HepG2 (cell line): Measurements from ENCODE around the gene EPHX1. TPM values are rescaled to one million over a fixed set of nuclear protein-coding genes. Genes with fewer than 3 reads are reported as not detected.

Source experiments
- CCDC6 ChIP-seq: sonication (generic); formaldehyde crosslinking; IDR thresholded peaks from 2 replicates; pipeline ENCODE4 v1.8.1; 2022; ENCODE audit warnings: mild to moderate bottlenecking, missing genetic modification reagents, moderate library complexity
- HNRNPL ChIP-seq: fragments of 200-400 bp; formaldehyde crosslinking; IDR thresholded peaks from 2 replicates; pipeline ENCODE4 v1.6.1; 2017; ENCODE audit warnings: mild to moderate bottlenecking, low read depth, low read length
- JUN ChIP-seq: sonication (generic); formaldehyde crosslinking; IDR thresholded peaks from 2 replicates; pipeline ENCODE4 v1.4.0; 2020; ENCODE audit warnings: mild to moderate bottlenecking, missing genetic modification reagents
- NPAS2 ChIP-seq: sonication (generic); formaldehyde crosslinking; IDR thresholded peaks from 2 replicates; pipeline ENCODE4 v1.8.0; 2022; ENCODE audit warnings: mild to moderate bottlenecking, missing genetic modification reagents, borderline replicate concordance
- U2AF1 ChIP-seq: fragments of 200-400 bp; formaldehyde crosslinking; optimal IDR thresholded peaks from 2 replicates; pipeline ENCODE3; 2017; ENCODE audit warnings: mild to moderate bottlenecking, low read depth, low read length
- ZFX ChIP-seq: sonication (generic); formaldehyde crosslinking; IDR thresholded peaks from 2 replicates; pipeline ENCODE4 v1.4.0; 2020; ENCODE audit warnings: mild to moderate bottlenecking, low read depth, missing genetic modification reagents, moderate library complexity
- ZNF225 ChIP-seq: sonication (generic); formaldehyde crosslinking; IDR thresholded peaks from 2 replicates; pipeline ENCODE4 v1.4.0; 2020; ENCODE audit warnings: mild to moderate bottlenecking, missing genetic modification reagents
- ZNF619 ChIP-seq: sonication (generic); formaldehyde crosslinking; IDR thresholded peaks from 2 replicates; pipeline ENCODE4 v1.4.0; 2020; ENCODE audit warnings: mild to moderate bottlenecking, missing genetic modification reagents
- ZNF7 ChIP-seq: IDR thresholded peaks from 2 replicates; pipeline ENCODE4 v1.6.1; 2016; ENCODE audit warnings: missing biosample characterization, missing genetic modification reagents
- ZNF777 ChIP-seq: sonication (generic); formaldehyde crosslinking; IDR thresholded peaks from 2 replicates; pipeline ENCODE4 v1.4.0; 2020; ENCODE audit warnings: missing genetic modification reagents
- polyA plus RNA-seq, 8 experiments: library from polyadenylated mRNA; depleted of rRNA in 3 of 8; stranded (reverse) in 7 of 8; unstranded in 1 of 8; fragments of >200 nt; fragmentation: Illumina TruSeq in 4 of 8; extraction: Trizol in 4 of 8; gene quantifications; 2 replicates each; pipeline versions ENCODE4 v1.2.1 to v1.2.3, GENCODE V29; 2011 to 2016; ENCODE audit warnings: low read depth in 4 of 8, missing spikeins in 1 of 8, mixed read lengths in 1 of 8; ENCODE audit not compliant: insufficient read depth in 1 of 8
- total RNA-seq, 5 experiments: library from RNA; depleted of rRNA; stranded (reverse); fragments of >200 nt; fragmentation: Illumina TruSeq; extraction: Trizol; gene quantifications; 2 replicates each; pipeline ENCODE4 v1.2.3, GENCODE V29; 2016; ENCODE audit warnings: low read depth in 1 of 5
- TF ChIP-seq, protein P1 (sequence below): fragments of 450-650 bp; IDR thresholded peaks from 2 replicates; pipeline ENCODE4 v1.6.1; 2016
- TF ChIP-seq, protein P2 (sequence below): sonication (generic); formaldehyde crosslinking; IDR thresholded peaks from 2 replicates; pipeline ENCODE4 v1.8.1; 2022; ENCODE audit warnings: low read depth, mild to moderate bottlenecking, missing genetic modification reagents
- TF ChIP-seq, protein P3 (sequence below): sonication (generic); formaldehyde crosslinking; IDR thresholded peaks from 2 replicates; pipeline ENCODE4 v1.4.0; 2020; ENCODE audit warnings: missing genetic modification reagents, mild to moderate bottlenecking, borderline replicate concordance
- TF ChIP-seq, protein P4 (sequence below): sonication (generic); formaldehyde crosslinking; IDR thresholded peaks from 2 replicates; pipeline ENCODE4 v1.4.0; 2020; ENCODE audit warnings: missing genetic modification reagents
- TF ChIP-seq, protein P5 (sequence below): sonication (generic); formaldehyde crosslinking; IDR thresholded peaks from 2 replicates; pipeline ENCODE4 v1.8.0; 2022; ENCODE audit warnings: mild to moderate bottlenecking, missing genetic modification reagents, moderate library complexity
- TF ChIP-seq, protein P6 (sequence below): sonication (generic); formaldehyde crosslinking; IDR thresholded peaks from 2 replicates; pipeline ENCODE4 v1.4.0; 2020; ENCODE audit warnings: mild to moderate bottlenecking, missing genetic modification reagents
- TF ChIP-seq, protein P7 (sequence below): sonication (generic); formaldehyde crosslinking; IDR thresholded peaks from 2 replicates; pipeline ENCODE4 v1.5.0; 2020; ENCODE audit warnings: missing genetic modification reagents

Gene EPHX1
- total and polyA plus RNA-seq, 2 of the 13 experiments (the other 11 are each of a cell fraction or from before 2014, with no cell fraction given): 27.7 to 36.5 TPM

DNA sequence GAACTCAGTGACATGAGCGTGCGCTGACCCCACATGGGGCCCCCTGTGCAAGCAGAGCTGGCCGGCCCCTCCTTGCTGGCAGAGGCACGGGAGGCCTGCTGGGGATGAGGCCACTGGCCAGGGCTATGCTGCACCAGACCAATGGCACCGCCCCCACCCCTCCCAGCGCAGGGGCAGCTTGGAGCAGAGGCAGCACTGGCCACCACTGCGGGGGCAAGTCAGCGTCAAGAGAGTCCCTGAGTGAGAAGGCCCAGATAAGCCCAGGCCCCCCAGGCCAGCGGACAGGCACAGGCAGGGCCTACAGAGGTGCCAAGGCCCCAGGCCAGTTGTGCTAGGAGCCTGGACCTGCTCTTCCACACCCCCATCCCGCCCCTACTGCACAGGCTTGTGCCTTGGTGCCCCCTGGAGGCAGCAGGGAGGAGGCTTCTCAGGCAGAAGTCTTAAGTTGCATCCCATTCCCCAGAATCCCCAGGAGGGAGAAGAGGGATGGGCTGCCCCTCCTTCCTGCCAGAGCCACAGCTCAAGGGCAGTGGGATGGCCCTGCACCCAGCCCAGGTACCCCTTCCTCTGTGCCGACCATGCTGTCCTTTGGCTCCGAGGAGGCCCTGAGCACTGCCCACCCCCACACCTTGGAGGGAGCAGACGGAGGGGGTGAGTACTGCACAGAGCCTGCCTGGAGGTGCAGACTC, 35.8 kb downstream of the EPHX1 start (continued):
- no peak for TF ChIP-seq U2AF1
- TF ChIP-seq ZNF777: no peak
- TF ChIP-seq JUN (CRISPR knock-in tag): 0 out of 2 replicates have a peak, but pooled peaks have one; percentile 43
- TF ChIP-seq CCDC6 (CRISPR knock-in tag): no peak
- TF ChIP-seq HNRNPL: no peak
- TF ChIP-seq, protein P1, sequence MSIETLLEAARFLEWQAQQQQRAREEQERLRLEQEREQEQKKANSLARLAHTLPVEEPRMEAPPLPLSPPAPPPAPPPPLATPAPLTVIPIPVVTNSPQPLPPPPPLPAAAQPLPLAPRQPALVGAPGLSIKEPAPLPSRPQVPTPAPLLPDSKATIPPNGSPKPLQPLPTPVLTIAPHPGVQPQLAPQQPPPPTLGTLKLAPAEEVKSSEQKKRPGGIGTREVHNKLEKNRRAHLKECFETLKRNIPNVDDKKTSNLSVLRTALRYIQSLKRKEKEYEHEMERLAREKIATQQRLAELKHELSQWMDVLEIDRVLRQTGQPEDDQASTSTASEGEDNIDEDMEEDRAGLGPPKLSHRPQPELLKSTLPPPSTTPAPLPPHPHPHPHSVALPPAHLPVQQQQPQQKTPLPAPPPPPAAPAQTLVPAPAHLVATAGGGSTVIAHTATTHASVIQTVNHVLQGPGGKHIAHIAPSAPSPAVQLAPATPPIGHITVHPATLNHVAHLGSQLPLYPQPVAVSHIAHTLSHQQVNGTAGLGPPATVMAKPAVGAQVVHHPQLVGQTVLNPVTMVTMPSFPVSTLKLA: no peak
- TF ChIP-seq ZNF225 (CRISPR knock-in tag): 0 out of 2 replicates have a peak, but pooled peaks have one; percentile 25
- TF ChIP-seq, protein P2, sequence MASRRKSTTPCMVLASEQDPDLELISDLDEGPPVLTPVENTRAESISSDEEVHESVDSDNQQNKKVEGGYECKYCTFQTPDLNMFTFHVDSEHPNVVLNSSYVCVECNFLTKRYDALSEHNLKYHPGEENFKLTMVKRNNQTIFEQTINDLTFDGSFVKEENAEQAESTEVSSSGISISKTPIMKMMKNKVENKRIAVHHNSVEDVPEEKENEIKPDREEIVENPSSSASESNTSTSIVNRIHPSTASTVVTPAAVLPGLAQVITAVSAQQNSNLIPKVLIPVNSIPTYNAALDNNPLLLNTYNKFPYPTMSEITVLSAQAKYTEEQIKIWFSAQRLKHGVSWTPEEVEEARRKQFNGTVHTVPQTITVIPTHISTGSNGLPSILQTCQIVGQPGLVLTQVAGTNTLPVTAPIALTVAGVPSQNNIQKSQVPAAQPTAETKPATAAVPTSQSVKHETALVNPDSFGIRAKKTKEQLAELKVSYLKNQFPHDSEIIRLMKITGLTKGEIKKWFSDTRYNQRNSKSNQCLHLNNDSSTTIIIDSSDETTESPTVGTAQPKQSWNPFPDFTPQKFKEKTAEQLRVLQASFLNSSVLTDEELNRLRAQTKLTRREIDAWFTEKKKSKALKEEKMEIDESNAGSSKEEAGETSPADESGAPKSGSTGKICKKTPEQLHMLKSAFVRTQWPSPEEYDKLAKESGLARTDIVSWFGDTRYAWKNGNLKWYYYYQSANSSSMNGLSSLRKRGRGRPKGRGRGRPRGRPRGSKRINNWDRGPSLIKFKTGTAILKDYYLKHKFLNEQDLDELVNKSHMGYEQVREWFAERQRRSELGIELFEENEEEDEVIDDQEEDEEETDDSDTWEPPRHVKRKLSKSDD (CRISPR knock-in tag): no peak
- peak; percentile 41; the same call in 1 of the 2 replicates for TF ChIP-seq ZNF619 (CRISPR knock-in tag)
- no peak for TF ChIP-seq NPAS2 (CRISPR knock-in tag)
- TF ChIP-seq, protein P3, sequence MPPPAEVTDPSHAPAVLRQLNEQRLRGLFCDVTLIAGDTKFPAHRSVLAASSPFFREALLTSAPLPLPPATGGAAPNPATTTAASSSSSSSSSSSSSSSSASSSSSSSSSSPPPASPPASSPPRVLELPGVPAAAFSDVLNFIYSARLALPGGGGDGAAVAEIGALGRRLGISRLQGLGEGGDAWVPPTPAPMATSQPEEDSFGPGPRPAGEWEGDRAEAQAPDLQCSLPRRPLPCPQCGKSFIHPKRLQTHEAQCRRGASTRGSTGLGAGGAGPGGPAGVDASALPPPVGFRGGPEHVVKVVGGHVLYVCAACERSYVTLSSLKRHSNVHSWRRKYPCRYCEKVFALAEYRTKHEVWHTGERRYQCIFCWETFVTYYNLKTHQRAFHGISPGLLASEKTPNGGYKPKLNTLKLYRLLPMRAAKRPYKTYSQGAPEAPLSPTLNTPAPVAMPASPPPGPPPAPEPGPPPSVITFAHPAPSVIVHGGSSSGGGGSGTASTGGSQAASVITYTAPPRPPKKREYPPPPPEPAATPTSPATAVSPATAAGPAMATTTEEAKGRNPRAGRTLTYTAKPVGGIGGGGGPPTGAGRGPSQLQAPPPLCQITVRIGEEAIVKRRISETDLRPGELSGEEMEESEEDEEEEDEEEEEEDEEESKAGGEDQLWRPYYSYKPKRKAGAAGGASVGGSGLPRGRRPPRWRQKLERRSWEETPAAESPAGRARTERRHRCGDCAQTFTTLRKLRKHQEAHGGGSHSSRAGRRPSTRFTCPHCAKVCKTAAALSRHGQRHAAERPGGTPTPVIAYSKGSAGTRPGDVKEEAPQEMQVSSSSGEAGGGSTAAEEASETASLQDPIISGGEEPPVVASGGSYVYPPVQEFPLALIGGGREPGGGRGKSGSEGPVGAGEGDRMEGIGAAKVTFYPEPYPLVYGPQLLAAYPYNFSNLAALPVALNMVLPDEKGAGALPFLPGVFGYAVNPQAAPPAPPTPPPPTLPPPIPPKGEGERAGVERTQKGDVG (CRISPR knock-in tag): 0 out of 2 replicates have a peak, but pooled peaks have one; percentile 37
- peak; percentile 54 for TF ChIP-seq ZFX
- TF ChIP-seq, protein P4, sequence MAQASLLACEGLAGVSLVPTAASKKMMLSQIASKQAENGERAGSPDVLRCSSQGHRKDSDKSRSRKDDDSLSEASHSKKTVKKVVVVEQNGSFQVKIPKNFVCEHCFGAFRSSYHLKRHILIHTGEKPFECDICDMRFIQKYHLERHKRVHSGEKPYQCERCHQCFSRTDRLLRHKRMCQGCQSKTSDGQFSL (CRISPR knock-in tag): peak; percentile 91
- TF ChIP-seq, protein P5, sequence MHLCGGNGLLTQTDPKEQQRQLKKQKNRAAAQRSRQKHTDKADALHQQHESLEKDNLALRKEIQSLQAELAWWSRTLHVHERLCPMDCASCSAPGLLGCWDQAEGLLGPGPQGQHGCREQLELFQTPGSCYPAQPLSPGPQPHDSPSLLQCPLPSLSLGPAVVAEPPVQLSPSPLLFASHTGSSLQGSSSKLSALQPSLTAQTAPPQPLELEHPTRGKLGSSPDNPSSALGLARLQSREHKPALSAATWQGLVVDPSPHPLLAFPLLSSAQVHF (CRISPR knock-in tag): no peak
- TF ChIP-seq, protein P6, sequence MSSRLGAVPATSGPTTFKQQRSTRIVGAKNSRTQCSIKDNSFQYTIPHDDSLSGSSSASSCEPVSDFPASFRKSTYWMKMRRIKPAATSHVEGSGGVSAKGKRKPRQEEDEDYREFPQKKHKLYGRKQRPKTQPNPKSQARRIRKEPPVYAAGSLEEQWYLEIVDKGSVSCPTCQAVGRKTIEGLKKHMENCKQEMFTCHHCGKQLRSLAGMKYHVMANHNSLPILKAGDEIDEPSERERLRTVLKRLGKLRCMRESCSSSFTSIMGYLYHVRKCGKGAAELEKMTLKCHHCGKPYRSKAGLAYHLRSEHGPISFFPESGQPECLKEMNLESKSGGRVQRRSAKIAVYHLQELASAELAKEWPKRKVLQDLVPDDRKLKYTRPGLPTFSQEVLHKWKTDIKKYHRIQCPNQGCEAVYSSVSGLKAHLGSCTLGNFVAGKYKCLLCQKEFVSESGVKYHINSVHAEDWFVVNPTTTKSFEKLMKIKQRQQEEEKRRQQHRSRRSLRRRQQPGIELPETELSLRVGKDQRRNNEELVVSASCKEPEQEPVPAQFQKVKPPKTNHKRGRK (CRISPR knock-in tag): no peak
- no peak for TF ChIP-seq ZNF7 (CRISPR knock-in tag)
- TF ChIP-seq, protein P7, sequence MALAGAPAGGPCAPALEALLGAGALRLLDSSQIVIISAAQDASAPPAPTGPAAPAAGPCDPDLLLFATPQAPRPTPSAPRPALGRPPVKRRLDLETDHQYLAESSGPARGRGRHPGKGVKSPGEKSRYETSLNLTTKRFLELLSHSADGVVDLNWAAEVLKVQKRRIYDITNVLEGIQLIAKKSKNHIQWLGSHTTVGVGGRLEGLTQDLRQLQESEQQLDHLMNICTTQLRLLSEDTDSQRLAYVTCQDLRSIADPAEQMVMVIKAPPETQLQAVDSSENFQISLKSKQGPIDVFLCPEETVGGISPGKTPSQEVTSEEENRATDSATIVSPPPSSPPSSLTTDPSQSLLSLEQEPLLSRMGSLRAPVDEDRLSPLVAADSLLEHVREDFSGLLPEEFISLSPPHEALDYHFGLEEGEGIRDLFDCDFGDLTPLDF (CRISPR knock-in tag): no peak
